ENCODE measurements around the gene PTPRB. TPM values are rescaled to one million over a fixed set of nuclear protein-coding genes. Genes with fewer than 3 reads are reported as not detected.

PTPRB gene
- polyA plus RNA-seq, 3 donors = not detected

DNA sequence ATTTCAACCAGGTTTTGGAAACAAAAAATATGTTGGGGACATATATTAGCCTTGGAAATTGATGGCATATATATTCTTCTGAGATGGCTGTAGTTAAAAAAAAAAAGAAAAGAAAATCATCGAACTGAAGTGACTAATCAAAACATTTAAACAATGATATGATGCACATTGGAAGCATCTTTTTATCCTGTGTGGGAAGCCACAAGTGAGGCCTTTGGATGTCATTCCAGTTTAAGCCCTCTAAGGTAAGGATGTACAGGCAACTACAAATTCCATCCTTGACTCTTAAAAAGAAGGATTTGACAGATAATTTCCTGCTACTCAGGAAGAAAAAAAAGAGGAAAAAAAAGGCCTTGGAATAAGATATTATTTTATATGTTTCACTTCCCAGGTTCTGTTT lies 9.6 kb upstream of the PTPRB start:
- H3K4me1 Mint-ChIP-seq = peaks cover 3% of the 10 kb centered on the region
- H2AFZ ChIP-seq (ENCODE audit: insufficient read depth, low read depth, low read length, poor library complexity, severe bottlenecking) = no peak overlapping the region
- no peak overlapping the region for H3K4me3 Mint-ChIP-seq
- H3K9me3 Mint-ChIP-seq = peaks cover 0 to 2% (median under 1%) of the 10 kb centered on the region in 7 donors
- no peak overlapping the region for H3K9ac ChIP-seq (ENCODE audit: insufficient read depth, low read length, poor library complexity, severe bottlenecking)
- no peak overlapping the region for H3K27ac ChIP-seq (ENCODE audit: low read depth in 1 of 2, low read length in 2 of 2)
- no peaks in the 10 kb centered on the region for H3K79me2 ChIP-seq (ENCODE audit: insufficient read depth, low read length)
- H3K36me3 Mint-ChIP-seq = no peaks in the 10 kb centered on the region
- DNase-seq = no peak
- intact Hi-C loops (cut with micrococcal nuclease) = no loop called here
- H3K27ac Mint-ChIP-seq = no peak overlapping the region
- WGBS (ENCODE audit: insufficient coverage) = no CpG with 5 or more reads among the region's 1 CpG
- peaks cover 0 to 5% (median 0%) of the 10 kb centered on the region in 3 donors for H3K27me3 Mint-ChIP-seq (ENCODE audit: low read depth in 3 of 3)
- H3K27me3 ChIP-seq (ENCODE audit: control insufficient read depth in 2 of 2, insufficient read depth in 2 of 2, low read length in 2 of 2) = no peaks in the 10 kb centered on the region
- TF ChIP-seq, protein P1, sequence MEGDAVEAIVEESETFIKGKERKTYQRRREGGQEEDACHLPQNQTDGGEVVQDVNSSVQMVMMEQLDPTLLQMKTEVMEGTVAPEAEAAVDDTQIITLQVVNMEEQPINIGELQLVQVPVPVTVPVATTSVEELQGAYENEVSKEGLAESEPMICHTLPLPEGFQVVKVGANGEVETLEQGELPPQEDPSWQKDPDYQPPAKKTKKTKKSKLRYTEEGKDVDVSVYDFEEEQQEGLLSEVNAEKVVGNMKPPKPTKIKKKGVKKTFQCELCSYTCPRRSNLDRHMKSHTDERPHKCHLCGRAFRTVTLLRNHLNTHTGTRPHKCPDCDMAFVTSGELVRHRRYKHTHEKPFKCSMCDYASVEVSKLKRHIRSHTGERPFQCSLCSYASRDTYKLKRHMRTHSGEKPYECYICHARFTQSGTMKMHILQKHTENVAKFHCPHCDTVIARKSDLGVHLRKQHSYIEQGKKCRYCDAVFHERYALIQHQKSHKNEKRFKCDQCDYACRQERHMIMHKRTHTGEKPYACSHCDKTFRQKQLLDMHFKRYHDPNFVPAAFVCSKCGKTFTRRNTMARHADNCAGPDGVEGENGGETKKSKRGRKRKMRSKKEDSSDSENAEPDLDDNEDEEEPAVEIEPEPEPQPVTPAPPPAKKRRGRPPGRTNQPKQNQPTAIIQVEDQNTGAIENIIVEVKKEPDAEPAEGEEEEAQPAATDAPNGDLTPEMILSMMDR (IDR thresholded peaks at IDR 0.05) = no peak
- no peaks in the 10 kb centered on the region for H3K4me1 ChIP-seq (ENCODE audit: control insufficient read depth in 1 of 2, insufficient read depth in 2 of 2, low read length in 2 of 2)
- H3K9me3 ChIP-seq (replicated peaks in 1 of 2; ENCODE audit: control insufficient read depth in 1 of 2, insufficient read depth in 1 of 2, low read length in 2 of 2) = no peaks in the 10 kb centered on the region
- H4K20me1 ChIP-seq (ENCODE audit: insufficient read depth, low read length) = no peaks in the 10 kb centered on the region
- no peaks in the 10 kb centered on the region for H3K36me3 ChIP-seq (replicated peaks in 1 of 2; ENCODE audit: control insufficient read depth in 1 of 2, insufficient read depth in 2 of 2, low read length in 2 of 2)
- H3K4me2 ChIP-seq (replicated peaks; ENCODE audit: extremely low read depth, low read length, poor library complexity, severe bottlenecking) = no peak overlapping the region
- H3K4me3 ChIP-seq (replicated peaks in 1 of 3; ENCODE audit: low read depth in 2 of 3, low read length in 3 of 3) = no peak overlapping the region

DNA sequence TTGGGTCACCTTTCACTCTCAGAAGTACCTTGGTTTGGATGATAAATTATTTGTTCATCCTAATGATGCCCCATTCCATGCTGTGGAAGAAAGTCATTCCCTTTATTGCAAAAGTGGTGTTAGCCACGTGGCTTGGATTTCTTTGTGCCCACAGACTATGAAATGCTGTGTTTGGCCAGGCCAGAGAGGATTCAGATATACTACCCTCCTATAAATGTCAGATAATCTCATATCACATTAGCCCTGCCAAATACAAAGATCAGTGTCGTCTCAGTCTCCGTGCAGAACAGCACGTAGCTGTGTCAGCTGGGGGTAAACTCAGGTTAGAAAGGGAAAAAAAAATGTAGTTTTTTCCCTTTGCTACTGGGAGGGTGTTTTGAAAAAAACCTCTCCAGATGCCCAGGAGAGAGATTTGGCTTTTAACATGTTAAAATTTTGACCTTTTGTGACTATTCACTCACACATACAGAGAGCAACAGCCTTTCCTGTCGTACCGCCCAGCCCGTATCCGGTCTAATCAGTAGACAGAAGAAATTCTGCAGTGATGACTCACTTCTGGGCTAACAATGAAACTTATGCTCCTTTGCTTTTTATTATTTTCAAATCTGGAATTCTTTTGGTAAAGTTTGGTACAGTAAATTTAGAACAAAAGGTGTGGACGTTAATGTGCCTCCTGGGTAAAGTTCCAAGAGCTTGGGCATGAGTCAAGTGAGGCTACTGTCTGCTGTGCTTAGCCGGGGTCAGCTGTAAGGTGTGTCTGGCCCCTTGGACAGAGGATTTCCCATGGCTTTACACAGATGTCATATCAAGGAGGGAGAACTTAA lies 8.5 kb upstream of the PTPRB start:
- no peak overlapping the region for H2AFZ ChIP-seq (ENCODE audit: insufficient read depth, low read depth, low read length, poor library complexity, severe bottlenecking)
- no peaks in the 10 kb centered on the region for H4K20me1 ChIP-seq (ENCODE audit: insufficient read depth, low read length)
- no peak overlapping the region for H3K4me3 Mint-ChIP-seq
- H3K27ac Mint-ChIP-seq = no peak overlapping the region
- H3K9me3 Mint-ChIP-seq = peaks cover 0 to 2% (median 0%) of the 10 kb centered on the region in 7 donors
- TF ChIP-seq, protein P1 (IDR thresholded peaks at IDR 0.05) = no peak
- no peak for DNase-seq
- H3K4me2 ChIP-seq (replicated peaks; ENCODE audit: extremely low read depth, low read length, poor library complexity, severe bottlenecking) = no peak overlapping the region
- no peaks in the 10 kb centered on the region for H3K79me2 ChIP-seq (ENCODE audit: insufficient read depth, low read length)
- H3K9ac ChIP-seq (ENCODE audit: insufficient read depth, low read length, poor library complexity, severe bottlenecking) = no peak overlapping the region
- H3K27ac ChIP-seq (ENCODE audit: low read depth in 1 of 2, low read length in 2 of 2) = no peak overlapping the region
- no peaks in the 10 kb centered on the region for H3K27me3 ChIP-seq (ENCODE audit: control insufficient read depth in 2 of 2, insufficient read depth in 2 of 2, low read length in 2 of 2)
- WGBS (ENCODE audit: insufficient coverage) = 28% methylated on average over 3 of the region's 10 CpGs
- no peaks in the 10 kb centered on the region for H3K4me1 ChIP-seq (ENCODE audit: control insufficient read depth in 1 of 2, insufficient read depth in 2 of 2, low read length in 2 of 2)
- H3K36me3 ChIP-seq (replicated peaks in 1 of 2; ENCODE audit: control insufficient read depth in 1 of 2, insufficient read depth in 2 of 2, low read length in 2 of 2) = no peaks in the 10 kb centered on the region
- H3K36me3 Mint-ChIP-seq = no peaks in the 10 kb centered on the region
- no peak overlapping the region for H3K4me3 ChIP-seq (replicated peaks in 1 of 3; ENCODE audit: low read depth in 2 of 3, low read length in 3 of 3)
- intact Hi-C loops (cut with micrococcal nuclease) = no loop called here
- peaks cover 0 to 5% (median 0%) of the 10 kb centered on the region in 3 donors for H3K27me3 Mint-ChIP-seq (ENCODE audit: low read depth in 3 of 3)
- no peaks in the 10 kb centered on the region for H3K9me3 ChIP-seq (replicated peaks in 1 of 2; ENCODE audit: control insufficient read depth in 1 of 2, insufficient read depth in 1 of 2, low read length in 2 of 2)
- H3K4me1 Mint-ChIP-seq = peaks cover 3% of the 10 kb centered on the region
